GM12878 (cell line): ENCODE measurements around the gene PLB1. TPM values are rescaled to one million over a fixed set of nuclear protein-coding genes. Genes with fewer than 3 reads are reported as not detected.

ENCODE experiments used
- BRCA1 ChIP-seq: IDR thresholded peaks from 2 replicates; pipeline ENCODE4 v1.6.1; 2011; ENCODE audit warnings: low read depth, low read length, improper control_type of control experiment
- PAX8 ChIP-seq: fragments of 450-650 bp; IDR thresholded peaks from 2 replicates; pipeline ENCODE4 v1.6.1; 2017; ENCODE audit warnings: mild to moderate bottlenecking, moderate library complexity
- RFX5 ChIP-seq: IDR thresholded peaks from 2 replicates; pipeline ENCODE4 v1.6.1; 2011; ENCODE audit warnings: low read depth, low read length, improper control_type of control experiment
- ZNF384 ChIP-seq: IDR thresholded peaks from 2 replicates; pipeline ENCODE4 v1.6.1; 2012; ENCODE audit warnings: low read depth, mild to moderate bottlenecking, low read length, improper control_type of control experiment, borderline replicate concordance
- polyA plus RNA-seq, 11 experiments: library from polyadenylated mRNA; depleted of rRNA in 4 of 11; unstranded in 6 of 11; stranded (reverse) in 5 of 11; fragments of >200 nt; fragmentation: Nextera tagmentation in 4 of 11; fragmentation: Illumina TruSeq in 1 of 11; extraction: Ambion mirVana in 4 of 11; extraction: Trizol in 1 of 11; gene quantifications; 1 replicate in 1 of 11; 2 replicates in 10 of 11; pipeline versions ENCODE4 v1.2.1 to v1.2.3, GENCODE V29; 2011 to 2016; ENCODE audit warnings: inconsistent platforms in 2 of 11, missing spikeins in 2 of 11, low read depth in 1 of 11
- total RNA-seq, 4 experiments: library from RNA; depleted of rRNA in 3 of 4; stranded (reverse); fragments of >200 nt in 3 of 4; fragmentation: Illumina TruSeq in 1 of 4; extraction: Trizol in 1 of 4; gene quantifications; 2 replicates each; pipeline versions ENCODE4 v1.2.1 to v1.2.3, GENCODE V29; 2013 to 2021
- TF ChIP-seq, protein P1 (sequence below): IDR thresholded peaks from 2 replicates; pipeline ENCODE4 v1.6.1; 2012; ENCODE audit warnings: improper control_type of control experiment, low read depth, low read length; ENCODE audit not compliant: insufficient replicate concordance
- TF ChIP-seq, protein P2 (sequence below): fragments of 450-650 bp; IDR thresholded peaks from 2 replicates; pipeline ENCODE4 v1.6.1; 2017; ENCODE audit warnings: mild to moderate bottlenecking

The PLB1 gene
- total and polyA plus RNA-seq, 10 of the 15 experiments (the other 5 are each of a cell fraction or from before 2014, with no cell fraction given), result 0.03 to 0.49 (median 0.28) TPM

DNA sequence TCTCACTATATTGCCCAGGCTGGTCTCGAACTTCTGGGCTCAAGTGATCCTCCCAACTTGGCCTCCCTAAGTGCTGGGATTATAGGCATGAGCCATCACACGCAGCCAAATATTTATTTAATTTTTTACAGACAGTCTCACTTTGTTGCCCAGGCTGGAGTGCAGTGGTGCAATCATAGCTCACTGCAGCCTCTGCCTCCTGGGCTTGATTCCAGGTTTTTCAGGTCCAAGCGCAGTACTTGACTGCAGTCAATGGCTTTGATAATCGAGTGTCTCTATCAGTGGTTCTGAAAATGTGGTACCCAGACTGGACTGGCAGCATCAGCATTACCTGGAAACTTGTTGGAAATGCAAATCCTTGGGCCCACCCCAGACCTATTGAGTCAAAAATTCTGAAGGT, 63.1 kb downstream of the PLB1 start (continued):
- TF ChIP-seq, protein P1, sequence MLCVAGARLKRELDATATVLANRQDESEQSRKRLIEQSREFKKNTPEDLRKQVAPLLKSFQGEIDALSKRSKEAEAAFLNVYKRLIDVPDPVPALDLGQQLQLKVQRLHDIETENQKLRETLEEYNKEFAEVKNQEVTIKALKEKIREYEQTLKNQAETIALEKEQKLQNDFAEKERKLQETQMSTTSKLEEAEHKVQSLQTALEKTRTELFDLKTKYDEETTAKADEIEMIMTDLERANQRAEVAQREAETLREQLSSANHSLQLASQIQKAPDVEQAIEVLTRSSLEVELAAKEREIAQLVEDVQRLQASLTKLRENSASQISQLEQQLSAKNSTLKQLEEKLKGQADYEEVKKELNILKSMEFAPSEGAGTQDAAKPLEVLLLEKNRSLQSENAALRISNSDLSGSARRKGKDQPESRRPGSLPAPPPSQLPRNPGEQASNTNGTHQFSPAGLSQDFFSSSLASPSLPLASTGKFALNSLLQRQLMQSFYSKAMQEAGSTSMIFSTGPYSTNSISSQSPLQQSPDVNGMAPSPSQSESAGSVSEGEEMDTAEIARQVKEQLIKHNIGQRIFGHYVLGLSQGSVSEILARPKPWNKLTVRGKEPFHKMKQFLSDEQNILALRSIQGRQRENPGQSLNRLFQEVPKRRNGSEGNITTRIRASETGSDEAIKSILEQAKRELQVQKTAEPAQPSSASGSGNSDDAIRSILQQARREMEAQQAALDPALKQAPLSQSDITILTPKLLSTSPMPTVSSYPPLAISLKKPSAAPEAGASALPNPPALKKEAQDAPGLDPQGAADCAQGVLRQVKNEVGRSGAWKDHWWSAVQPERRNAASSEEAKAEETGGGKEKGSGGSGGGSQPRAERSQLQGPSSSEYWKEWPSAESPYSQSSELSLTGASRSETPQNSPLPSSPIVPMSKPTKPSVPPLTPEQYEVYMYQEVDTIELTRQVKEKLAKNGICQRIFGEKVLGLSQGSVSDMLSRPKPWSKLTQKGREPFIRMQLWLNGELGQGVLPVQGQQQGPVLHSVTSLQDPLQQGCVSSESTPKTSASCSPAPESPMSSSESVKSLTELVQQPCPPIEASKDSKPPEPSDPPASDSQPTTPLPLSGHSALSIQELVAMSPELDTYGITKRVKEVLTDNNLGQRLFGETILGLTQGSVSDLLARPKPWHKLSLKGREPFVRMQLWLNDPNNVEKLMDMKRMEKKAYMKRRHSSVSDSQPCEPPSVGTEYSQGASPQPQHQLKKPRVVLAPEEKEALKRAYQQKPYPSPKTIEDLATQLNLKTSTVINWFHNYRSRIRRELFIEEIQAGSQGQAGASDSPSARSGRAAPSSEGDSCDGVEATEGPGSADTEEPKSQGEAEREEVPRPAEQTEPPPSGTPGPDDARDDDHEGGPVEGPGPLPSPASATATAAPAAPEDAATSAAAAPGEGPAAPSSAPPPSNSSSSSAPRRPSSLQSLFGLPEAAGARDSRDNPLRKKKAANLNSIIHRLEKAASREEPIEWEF, result no peak
- TF ChIP-seq PAX8 (no peak), RFX5 (no peak), ZNF384 (no peak), BRCA1 (no peak)
- TF ChIP-seq, protein P2, sequence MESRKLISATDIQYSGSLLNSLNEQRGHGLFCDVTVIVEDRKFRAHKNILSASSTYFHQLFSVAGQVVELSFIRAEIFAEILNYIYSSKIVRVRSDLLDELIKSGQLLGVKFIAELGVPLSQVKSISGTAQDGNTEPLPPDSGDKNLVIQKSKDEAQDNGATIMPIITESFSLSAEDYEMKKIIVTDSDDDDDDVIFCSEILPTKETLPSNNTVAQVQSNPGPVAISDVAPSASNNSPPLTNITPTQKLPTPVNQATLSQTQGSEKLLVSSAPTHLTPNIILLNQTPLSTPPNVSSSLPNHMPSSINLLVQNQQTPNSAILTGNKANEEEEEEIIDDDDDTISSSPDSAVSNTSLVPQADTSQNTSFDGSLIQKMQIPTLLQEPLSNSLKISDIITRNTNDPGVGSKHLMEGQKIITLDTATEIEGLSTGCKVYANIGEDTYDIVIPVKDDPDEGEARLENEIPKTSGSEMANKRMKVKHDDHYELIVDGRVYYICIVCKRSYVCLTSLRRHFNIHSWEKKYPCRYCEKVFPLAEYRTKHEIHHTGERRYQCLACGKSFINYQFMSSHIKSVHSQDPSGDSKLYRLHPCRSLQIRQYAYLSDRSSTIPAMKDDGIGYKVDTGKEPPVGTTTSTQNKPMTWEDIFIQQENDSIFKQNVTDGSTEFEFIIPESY, result no peak
